HT-29 (cell line): Measurements from ENCODE around the gene PER2. TPM values are rescaled to one million over a fixed set of nuclear protein-coding genes. Genes with fewer than 3 reads are reported as not detected.
"Not testable (repeated sequence)": the region's sequence is repeated elsewhere in the genome, so short reads cannot be mapped to it uniquely, and the experiment has no call there.

Experiments used
- DNase-seq: peaks from one replicate; pipeline ENCODE4 v3.0.0-alpha.2; 2015; ENCODE audit warnings: low spot score
- total RNA-seq: library from RNA; depleted of rRNA; stranded (reverse); fragments of >200 nt; shearing (Covaris generic); gene quantifications from 2 replicates; pipeline ENCODE4 v1.2.3, GENCODE V29; 2014; rRNA removed

Gene PER2, protein sequence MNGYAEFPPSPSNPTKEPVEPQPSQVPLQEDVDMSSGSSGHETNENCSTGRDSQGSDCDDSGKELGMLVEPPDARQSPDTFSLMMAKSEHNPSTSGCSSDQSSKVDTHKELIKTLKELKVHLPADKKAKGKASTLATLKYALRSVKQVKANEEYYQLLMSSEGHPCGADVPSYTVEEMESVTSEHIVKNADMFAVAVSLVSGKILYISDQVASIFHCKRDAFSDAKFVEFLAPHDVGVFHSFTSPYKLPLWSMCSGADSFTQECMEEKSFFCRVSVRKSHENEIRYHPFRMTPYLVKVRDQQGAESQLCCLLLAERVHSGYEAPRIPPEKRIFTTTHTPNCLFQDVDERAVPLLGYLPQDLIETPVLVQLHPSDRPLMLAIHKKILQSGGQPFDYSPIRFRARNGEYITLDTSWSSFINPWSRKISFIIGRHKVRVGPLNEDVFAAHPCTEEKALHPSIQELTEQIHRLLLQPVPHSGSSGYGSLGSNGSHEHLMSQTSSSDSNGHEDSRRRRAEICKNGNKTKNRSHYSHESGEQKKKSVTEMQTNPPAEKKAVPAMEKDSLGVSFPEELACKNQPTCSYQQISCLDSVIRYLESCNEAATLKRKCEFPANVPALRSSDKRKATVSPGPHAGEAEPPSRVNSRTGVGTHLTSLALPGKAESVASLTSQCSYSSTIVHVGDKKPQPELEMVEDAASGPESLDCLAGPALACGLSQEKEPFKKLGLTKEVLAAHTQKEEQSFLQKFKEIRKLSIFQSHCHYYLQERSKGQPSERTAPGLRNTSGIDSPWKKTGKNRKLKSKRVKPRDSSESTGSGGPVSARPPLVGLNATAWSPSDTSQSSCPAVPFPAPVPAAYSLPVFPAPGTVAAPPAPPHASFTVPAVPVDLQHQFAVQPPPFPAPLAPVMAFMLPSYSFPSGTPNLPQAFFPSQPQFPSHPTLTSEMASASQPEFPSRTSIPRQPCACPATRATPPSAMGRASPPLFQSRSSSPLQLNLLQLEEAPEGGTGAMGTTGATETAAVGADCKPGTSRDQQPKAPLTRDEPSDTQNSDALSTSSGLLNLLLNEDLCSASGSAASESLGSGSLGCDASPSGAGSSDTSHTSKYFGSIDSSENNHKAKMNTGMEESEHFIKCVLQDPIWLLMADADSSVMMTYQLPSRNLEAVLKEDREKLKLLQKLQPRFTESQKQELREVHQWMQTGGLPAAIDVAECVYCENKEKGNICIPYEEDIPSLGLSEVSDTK (N-terminal part only)
- 26.6 and 28.3 TPM in 2 replicates for total RNA-seq

DNA sequence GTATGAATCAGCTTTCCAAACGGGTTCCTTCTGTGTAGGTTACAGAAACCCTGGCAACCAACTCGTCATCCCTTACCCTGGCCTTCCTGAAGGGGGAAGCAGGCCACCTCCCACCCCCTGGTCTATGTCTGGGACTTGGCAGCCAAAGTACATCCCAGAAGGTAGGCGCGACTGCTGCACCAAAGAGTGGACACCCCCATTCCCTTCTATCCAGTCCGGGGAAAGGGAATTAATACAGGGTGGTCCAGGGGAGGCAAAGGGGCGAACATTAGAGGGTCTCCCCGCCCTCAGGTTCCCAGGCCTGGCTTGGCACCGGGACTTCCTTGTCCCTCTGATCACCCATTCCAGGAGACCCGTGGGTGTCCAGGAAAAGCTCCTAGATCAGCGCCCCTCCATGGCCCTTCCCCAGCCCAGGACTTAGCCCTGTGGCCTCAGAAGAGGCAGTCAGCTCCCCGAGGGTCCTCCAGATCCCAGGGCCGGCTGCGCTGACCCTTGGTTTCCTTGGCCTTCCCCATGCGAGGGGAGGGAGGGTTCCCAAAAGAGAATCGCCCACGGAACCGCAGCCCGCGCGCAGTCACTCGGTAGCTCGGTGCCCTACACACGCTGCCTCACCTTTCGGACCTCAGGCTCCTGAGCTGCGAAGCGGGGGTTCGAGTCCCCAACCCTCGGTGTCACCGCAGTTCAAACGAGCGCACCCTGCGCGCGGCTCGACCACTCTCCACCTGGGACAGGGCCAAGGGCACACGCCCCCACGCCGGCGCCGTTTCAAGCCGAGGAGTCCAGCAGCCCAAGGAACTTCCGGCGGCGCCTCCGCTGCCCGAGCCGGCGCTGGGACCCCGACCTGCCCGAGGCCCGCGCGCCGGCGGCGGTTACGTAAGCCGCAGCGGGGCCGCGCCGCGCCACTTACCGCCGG, at the start of gene PER2:
Gene PER2 (minus strand): TSS at position 874 of the 913 bp plus-strand sequence. CDS start 10,674 bp downstream, outside the sequence.
- DNase-seq, result peak; percentile 88

DNA sequence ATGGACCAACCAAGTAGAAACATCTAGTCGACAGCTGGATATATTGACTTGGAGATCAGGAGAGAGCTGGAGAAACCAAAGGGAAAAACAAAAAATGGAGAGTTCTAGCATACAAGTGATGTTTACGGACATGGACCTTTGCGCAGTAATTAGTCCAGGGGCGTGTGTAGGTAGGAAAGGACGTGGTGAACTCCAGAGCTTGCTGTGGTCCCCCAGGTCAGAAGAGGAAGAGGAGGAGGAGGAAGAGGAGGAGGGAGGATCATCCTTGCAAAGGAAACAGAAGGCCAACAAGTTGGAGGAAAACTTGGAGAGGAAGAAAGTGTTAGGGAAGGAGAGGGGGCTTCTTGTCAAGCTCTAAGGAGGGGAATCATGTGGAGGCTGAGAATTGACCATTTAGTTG, 49.4 kb upstream of the PER2 start:
- no peak for DNase-seq

DNA sequence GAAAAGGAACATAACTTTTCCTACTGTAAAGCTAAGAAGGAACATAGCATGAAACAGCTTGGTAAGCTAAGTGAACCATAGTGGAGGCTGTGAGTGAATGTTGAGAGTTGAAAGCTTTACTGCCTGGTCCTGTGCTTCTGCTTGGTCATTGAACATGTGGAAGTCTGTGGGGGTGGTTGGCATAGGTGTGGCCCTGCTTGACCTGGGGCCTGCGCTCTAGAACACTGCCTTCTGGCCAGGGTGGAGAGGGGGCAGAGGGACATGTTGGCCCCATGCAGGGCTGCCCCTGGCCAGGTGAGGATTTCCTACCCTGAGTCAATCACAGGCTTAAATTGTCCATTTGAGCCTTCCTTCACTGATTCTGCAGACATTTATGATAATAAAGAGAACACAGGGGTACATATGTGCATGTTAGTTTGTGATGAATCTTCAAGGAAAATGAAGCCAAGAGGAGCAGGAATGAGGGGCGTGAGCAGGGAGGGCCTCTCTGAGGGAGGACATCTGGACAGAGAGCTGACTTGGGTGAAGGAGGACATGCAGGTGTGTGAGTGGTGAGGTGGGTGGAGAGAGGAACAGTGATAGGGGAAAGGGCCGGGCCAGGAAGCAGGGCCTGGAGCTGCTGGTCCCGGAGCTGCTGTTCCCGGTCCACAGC, 48.5 kb upstream of the PER2 start:
- no peak for DNase-seq

DNA sequence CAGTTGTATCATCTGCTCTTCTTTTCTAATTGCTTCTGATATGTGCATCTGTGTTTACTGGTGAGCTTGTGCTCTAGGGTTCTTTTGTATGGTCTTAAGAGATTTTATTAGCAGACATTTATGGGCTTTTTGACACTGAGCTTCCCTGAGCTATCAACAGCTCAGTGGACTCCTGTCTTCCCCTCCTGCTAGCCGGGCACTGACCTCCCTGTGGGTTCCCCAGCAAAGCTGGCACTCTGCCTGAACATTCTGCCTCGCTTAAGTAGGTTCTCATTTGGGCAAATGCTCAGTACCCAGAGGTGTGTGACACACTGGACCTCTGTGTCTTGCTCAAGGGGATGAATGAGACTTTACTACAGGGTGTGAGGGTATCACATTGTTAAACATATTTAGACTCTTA, 47.7 kb upstream of the PER2 start:
- no peak for DNase-seq

DNA sequence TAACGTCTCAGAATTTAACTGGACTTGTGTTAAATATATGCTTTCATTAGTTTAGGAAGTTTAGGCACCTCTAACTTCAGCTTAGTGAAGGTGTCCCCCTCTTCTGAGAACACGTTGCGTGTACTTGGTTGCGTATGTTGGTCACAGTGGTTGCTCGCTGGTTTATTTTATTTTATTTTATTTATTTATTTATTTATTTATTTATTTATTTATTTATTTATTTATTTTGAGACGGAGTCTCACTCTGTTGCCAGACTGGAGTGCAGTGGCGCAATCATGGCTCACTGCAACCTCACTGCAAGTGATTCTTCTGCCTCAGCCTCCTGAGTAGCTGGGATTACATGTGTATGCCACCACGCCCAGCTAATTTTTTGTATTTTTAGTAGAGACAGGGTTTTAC, 47.2 kb upstream of the PER2 start:
- DNase-seq, result not testable (repeated sequence)

DNA sequence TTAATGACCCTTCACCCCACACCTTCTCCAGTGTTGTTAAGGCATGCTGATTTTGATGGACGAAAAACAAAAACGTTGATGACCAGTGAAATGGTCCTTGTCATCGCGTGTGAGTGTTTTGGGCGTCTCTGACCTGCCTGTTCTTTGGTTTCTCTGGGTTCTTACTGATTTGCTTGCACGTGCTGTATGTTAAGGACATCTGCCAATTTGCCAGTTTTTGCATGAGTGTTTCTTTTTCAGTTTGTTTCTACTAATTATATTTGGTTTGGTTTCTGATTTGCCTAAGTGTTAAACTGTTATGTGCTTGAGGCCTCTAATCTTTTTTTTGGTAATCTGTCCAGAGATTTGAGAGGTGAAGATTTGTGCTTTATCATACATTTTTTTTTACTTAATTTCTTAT, 46.5 kb upstream of the PER2 start:
- no peak for DNase-seq

DNA sequence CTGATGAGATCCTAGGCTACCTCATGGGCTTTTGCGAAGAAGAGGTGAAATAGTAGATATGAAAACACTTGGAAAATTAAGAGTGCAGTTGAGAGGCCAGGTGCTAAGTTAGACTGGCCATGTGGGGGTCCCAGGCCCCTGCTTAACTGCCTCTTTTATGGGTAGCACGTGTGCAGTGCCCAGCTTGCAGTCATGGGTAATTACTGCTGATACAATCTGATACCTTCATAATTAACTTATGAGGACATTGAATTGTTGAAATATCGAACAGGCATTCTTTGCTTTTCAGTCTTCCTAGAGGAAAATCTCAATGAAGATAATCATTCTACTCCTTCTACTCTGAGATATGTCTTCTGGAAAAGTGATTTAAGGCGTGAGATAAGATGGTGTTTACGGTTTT, 43.5 kb upstream of the PER2 start:
- no peak for DNase-seq

DNA sequence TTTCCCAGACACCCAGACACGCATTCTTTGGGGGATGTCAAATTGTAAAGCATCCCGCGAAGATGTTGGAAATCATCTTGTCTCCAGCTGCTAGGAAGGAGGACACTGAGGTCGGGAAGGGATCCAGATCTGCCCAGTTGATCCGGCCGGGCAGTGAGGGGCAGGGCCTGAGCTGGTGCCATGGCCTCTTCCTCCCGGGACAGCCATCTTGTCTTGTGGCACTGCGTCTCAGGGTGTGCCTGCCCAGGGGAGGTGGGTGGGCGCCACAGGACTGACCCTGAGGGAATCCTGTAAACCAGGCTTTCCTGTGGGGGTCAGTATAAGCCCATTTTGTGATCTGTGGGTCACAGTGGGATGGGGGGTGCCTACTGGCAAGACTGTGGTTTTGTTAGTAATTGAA, 42.0 kb upstream of the PER2 start:
- no peak for DNase-seq

DNA sequence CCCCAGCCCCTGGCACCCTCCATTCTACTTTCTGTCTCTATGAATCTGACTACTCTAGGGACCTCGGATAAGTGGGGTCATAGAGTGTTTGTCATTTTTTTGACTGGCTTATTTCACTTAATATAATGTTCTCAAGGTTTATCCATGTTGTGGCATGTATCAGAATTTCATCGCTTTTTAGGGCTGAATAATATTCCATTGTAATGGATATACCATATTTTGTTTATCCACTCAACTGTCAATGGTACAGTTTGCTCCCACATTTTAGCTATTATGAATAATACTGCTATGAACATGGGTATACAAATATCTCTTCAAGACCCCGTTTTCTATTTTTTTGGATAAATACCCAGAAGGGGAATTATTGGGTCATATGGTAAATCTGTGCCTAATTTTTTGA, 39.3 kb upstream of the PER2 start:
- DNase-seq, result no peak

DNA sequence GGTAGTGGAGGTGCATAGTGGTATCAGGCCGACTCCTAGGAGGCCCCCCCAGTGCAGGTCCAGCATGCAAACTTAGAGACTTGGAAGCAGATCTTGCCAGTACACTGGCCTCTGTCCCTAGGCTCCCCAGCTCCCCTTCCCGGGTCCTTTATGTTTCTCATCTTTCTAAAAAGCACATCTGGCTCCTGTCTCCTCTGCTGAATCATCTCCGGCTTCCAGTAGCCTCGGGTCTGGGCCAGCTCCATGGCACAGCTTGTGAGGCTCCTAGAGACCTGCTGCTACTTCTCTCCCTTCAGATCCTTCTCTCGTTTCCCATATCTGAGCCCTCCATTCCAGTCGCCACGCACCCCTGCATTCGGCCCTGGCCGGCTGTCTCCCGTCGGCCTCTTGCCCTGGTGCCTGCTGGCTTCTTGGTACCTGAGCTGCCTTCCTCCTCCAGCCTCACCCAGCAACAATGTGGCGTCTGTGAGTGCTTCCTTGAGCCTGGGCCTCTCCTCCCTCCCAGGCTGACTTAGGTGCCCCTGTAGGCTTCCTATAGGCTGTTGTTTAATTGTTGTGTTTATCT, 38.5 kb upstream of the PER2 start:
- no peak for DNase-seq

DNA sequence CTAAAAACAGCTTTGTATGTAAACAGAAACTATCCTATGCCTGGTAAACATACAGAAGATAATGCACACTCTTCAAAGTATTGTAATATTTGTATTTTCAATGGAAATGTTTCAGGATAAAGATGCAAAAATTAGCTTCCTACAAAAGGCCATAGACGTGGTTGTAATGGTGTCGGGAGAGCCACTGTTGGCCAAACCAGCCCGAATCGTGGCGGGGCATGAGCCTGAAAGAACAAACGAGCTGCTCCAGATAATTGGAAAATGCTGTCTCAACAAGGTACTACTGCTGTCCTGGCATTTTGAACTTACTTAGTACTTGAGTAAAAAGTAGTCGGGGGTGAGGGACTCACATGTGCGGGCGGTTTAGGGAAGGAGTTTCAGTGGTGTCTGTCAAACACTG, 37.3 kb upstream of the PER2 start:
- no peak for DNase-seq

DNA sequence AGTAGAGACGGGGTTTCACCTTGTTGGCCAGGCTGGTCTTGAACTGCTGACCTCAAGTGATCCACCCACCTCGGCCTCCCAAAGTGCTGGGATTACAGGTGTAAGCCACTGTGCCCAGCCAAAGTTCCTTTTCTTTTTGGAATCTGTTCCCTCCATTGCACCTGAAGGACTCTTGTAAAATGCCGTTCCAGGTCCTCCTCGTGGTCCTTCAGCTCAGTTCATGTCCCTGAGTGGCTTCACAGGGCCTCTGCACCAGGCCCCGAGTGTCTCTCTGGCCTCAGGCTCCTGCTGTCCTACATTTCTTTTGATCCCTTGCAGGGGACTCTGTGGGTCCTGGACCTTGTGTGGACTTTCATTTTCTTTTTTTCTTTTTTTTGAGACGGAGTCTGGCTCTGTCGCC, 35.8 kb upstream of the PER2 start:
- DNase-seq, result not testable (repeated sequence)

DNA sequence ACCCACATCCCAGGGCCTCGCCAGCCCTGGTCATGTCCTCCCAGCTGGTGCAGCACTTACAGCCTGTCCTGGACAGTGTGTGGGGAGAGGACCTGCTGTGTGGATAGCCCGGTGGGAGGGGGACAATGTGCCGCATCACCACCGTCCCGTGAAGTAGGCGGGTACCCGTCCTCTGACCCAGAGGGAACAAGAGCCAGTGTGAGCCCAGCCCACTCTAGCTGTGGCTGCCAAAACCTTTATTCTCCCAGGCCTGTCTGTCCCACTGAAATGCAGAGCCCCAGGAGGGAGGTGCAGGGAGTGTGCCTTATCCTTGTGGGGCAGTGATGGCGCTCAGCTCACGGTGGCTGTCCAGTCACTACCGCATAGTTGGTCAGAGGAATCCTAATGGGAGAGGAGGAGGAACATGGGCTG, 33.6 kb upstream of the PER2 start:
- no peak for DNase-seq

DNA sequence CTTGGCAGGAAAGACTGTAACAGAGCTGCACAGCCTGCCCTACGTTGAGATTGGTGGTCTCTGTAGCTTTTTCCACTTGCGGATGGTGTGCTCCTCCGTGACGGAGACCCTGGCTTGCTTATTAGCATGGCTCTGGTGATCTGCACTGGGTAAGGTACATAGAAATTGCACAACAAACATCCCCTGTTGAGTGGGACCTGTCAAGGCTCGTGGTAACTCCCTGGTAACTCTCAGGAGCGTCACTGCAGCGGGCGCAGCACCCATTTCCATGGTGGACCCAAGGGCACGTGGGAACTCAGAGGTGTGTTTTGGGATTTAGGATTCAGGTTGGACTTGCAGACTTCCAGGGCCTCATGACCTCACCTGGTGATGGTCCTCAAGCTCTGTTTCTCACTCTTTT, 33.1 kb upstream of the PER2 start:
- DNase-seq, result no peak

DNA sequence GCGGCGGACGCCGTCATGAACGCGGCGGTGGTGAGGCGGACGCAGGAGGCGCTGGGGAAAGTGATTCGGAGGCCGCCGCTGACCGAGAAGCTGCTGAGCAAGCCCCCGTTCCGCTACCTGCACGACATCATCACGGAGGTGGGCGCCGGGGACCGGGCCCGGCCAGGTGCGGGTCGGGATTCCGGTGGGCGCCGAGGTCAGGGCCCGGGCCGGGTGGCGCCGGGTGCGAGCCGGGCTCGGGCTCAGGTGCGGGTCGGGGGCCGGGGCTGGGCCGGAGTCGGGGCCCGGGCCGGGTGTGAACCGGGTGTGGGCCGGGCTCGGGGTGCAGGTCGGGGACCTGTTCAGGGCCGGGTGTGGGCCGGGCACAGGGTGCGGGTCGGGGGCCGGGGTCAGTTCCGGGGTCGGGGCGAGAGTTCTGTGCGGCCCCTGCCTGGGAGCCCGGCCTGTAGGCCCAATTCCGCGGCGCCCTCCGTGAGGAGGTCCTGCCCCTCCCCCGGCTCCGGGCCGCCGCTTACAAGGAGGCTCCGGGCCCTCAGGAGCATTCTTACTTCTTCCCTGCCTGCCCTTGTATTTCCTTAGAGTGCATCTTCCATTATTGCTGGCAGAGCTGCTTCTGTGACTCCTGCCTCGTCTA, 32.4 kb upstream of the PER2 start:
- no peak for DNase-seq

DNA sequence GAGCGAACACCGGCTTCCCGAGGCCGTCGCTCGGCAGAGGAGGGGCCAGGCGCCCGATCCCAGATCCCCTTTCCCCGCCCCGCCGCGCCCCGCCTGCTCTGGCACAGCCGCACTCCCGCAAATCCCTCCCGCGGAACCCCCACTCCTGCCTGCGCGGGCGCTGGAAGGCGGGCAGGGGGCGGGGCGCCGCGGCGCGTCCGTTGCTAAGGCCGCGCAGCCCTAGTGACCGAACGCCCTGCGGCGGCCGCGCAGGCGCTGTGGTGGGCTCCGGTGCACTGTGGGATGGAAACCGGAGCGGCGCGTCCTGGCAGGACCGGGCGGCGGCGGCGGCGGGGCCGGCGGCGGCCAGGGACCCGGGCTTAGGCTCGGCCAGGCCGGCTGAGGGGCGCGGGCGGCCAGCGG, 31.8 kb upstream of the PER2 start, which contains the start of gene TRAF3IP1:
Gene TRAF3IP1 (plus strand): TSS at position 273 of the 402 bp plus-strand sequence. CDS start 145 bp downstream, outside the sequence.
- DNase-seq, result peak; percentile 92

DNA sequence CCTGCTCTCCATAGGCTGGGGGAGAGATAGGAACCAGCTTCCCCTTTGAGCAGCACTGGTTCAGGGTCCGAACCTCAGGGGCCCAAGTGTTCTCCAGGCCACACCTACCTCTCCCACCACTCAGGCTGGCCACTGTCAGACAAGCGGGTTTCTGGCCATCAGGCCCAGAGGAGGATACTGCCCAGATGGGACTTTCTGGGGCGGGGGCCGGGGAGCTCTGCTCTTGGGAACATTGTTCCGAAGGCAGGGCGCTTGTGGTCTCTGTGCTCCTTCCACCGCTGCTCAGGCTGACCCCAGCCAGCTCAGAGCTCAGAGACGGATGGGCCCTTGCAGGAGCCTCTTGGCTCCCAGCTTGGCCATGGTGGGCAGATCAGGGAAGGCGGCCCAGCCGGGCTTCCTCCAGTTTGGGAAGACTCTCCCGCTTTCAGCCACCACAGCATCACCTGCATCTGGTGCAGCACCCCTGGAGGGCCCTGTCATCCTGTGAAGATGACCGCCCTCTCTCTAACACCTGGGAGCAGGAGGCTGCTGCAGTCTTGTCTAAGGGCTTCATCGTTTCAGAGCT, 26.7 kb upstream of the PER2 start:
- DNase-seq, result no peak

DNA sequence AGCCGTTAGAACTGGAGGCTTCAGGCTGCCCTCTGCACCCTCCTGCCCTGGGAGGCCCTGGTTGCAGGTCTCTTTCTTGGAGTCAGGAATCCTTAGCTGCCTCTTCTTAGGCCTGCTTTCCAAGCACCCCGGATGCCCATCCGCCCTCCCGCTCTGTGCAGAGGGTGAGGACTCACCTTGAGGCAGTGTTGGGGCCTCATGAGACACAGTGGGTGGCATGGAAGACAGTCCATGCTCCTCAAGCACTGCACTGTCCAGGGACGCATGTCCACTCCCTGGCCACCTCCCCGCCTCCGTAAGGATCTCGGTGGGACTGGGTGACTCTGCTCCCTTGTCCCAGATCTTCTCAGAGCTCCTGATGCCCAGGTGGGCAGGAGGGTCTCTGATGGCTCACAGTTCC, 26.2 kb upstream of the PER2 start:
- no peak for DNase-seq

DNA sequence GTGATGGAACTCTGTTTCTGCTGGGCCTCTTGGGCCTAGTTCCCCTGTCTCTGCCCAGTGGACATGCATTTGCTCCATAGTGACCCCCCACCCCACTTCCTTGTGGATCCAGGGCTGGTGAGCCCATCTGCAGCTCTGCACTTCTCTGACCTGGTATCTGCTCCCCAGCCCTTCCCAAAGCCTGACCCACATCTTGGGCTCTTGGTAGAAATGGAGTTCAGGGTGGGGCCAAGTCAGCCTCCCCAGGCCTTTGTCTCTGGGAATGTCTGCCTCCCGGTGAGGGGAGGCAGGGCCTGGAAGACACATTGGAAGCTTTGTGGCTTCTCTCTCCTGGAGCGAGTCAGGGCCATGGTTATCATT, 25.6 kb upstream of the PER2 start:
- no peak for DNase-seq
